Stimulated activated CD4-positive, alpha-beta T cell treated with anti-CD3 and anti-CD28 coated beads, TNF-alpha, amount 100 ng/mL, for 48 hours (primary cell): ENCODE measurements around the gene MAGEA8.
"Not testable (repeated sequence)": the region's sequence is repeated elsewhere in the genome, so short reads cannot be mapped to it uniquely, and the experiment has no call there.

Experiments
- DNase-seq, 3 donors: peaks; one replicate each; pipeline ENCODE4 v3.0.0-alpha.2; 2020; ENCODE audit warnings: low read depth in 3 of 3

Gene MAGEA8

DNA sequence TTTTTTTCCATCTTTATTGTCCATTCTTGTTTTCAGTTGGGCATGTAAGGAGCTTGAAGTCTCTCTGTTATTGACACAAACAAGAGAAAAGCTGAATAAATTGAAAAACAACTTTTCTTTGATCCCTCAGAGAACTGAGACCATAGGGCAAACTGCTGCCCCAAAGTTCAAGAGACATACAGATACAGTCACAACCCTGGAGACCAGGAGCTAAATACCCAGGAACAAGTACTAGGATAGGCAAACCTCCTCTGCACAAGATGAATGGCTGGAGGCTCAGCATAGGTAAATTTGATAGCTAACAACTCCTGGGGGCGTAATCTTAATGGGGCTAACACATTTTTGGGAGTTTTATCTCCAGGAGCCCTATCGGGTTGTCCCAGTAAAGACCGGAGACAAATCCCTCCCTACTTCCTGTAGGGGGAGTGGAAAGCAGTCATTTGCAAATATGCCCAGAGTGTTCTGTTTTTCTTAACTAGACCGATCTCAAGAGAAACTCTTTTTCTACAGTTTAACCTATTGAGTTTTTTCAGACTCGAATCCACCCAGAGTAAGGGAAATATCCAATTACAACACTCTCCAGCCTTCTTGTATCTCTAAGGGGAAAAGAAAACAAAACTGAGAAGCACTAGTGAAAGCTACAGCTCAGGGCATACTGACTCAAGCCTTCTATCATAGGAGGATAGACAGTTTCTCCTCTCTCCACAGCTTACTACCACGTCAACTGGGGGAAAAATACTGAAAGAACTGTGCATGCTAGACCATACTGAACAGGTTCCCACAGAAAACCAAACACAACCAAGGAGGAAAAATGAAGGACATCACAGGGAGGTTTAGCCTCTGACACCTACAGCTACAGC lies 23.1 kb downstream of the MAGEA8 start:
- no peak for DNase-seq

DNA sequence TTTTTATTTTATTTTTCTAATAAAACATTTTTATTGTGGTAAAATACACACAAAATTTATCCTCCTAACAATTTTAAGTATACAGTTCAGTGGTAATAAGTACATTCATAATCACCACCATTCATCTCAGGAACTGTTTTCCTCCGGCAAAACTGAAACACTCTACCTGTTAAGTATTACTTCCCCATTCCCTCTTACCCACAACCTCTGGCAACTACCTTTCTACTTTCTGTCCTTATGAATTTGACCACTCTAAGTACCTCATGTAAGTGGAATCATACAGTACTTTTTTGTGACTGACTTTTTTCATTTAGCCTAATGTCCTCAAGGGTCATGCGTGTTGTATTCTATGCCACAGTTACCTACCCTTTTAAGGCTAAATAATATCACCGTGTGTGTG lies 27.3 kb downstream of the MAGEA8 start:
- no peak for DNase-seq

DNA sequence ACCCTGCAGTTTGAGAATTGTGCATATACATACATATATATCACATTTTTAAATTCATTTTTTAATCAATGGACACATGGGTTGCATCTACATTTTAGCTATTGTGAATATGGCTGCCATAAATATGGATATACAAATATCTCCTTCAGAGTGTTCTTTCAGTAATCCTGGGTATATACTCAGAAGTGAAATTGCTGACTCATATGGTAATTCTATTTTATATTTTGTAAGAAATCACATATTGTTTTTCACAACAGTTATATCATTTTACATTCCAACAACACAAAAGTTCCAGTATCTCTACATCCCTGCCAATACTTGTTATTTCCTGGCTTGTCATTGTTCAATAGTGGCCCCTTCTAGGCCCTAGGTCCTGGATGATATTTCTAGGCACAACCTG lies 27.7 kb downstream of the MAGEA8 start:
- no peak for DNase-seq

DNA sequence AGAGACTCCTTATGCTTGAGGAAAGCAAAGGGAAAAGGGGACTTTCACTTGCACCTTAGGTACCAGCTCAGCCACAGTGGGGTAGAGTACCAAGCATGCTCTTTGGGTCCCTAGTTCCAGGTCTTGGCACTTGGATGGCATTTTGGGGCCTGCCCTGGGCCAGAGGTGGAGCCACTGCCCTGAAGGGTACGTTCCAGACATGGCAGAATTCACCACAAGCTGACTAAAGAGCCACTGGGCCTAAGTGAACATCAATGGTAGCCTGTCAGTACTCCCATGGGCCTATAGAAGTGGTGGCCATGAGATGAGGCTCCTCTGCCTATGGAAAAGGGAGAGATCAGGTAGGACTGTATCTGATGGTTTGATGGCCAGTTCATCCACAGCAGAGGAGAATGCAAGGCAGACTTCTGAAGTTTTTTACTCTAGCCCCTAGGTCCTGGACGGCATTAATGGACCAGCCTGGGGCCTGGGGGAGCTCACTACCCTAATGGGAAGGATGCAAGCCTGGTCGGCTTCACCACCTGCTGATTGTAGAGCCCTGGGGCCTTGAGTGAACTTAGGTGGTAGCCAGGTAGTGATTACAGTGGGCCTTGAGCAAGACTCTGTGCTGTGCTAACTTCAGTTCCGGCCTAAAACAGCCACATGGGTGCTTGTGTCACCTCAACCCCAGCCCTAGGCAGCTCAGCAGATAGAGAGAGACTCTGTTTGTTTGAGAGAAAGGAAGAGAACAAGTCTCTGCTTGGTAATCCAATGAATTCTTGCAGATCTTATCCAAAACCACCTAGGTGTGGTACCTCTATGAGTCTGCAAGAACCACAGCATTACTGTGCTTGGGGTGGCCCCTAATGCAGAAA lies 28.6 kb downstream of the MAGEA8 start:
- DNase-seq = no peak

DNA sequence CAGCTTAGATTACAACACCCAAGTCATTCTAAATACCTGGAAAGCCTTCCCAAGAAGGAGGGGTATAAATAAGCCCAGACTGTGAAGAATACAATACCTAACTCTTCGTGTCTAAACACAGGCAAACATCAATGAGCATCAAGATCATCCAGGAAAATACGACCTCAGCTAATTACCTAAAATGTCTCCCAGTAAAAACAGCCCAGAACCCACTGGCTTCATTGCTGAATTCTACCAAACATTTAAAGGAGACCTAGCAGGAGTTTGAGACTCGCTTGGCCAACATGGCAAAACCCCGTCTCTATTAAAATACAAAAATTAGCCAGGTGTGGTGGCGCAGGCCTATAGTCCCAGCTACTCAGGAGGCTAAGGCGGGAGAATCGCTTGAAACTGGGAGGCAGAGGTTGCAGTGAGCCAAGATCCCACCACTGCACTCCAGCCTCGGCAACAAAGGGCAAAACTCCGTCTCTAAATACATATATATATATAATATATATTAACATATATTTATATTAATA lies 29.3 kb downstream of the MAGEA8 start:
- DNase-seq = no peak

DNA sequence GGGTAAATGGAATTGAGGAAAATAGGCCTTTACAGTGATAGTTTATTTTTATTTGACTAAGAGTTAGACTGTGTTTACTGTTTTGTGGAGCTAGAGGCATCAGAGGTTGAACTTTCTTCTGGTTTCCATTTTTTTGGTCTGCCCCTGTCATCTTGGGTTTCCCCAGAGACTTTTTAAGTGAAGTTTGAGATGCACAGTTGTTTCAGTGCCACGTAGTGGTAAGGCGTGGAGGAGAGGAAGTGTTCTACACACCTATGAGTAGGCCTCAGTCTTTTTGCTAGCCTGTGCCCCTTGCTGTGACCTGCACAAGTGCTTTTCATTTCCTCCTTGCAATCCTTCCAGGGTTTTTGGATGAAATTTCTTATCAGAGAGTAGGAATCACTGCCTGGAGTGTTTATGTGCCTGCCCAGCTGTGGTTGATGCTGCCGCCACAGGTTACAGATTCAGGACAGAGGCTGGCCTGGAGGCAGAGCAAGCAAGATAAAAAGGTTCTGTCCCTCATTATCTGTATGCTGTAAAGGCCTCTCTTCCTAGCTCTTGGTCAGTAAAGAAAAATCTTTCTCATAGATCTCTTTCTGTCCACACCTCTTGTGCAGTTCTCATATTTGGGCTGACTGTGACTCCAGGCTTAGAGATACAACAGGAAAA lies 35.9 kb downstream of the MAGEA8 start:
- DNase-seq = no peak

DNA sequence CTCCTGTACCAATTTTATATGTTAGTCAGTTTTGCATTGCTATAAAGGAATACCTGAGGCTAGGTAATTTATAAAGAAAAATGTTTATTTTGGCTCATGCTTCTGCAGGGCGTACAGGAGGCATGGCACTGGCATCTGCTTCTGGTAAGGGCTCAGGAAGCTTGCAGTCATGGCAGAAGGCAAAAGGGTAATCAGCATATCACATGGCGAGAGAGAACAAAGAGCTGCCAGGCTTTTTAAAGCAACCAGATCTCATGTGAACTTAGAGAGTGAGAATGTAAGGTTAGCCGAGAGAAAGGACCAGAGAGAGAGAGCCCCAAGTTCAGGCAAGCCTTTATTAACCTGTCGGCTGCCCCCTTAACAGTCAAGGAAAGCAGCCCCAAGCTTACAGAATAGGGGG lies 42.9 kb downstream of the MAGEA8 start:
- DNase-seq = not testable (repeated sequence)

DNA sequence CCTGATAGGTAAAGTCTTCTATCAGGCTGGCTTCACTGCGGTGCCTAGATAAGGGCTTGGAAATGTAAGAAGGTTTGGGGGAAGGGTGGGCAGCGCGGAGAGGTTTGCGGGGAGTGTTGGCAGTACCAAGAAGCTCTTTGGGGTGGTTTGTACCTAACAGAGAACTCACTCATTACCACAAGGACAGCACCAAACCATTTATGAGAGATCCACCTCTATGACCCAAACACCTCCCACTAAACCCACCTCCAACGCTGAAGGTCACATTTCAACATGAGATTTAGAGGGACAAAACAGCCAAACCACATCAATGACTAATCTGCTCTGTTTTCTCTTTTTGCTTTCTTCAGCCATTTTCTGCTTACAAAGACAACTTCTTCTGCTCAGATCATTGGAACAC lies 43.5 kb downstream of the MAGEA8 start:
- not testable (repeated sequence) for DNase-seq

DNA sequence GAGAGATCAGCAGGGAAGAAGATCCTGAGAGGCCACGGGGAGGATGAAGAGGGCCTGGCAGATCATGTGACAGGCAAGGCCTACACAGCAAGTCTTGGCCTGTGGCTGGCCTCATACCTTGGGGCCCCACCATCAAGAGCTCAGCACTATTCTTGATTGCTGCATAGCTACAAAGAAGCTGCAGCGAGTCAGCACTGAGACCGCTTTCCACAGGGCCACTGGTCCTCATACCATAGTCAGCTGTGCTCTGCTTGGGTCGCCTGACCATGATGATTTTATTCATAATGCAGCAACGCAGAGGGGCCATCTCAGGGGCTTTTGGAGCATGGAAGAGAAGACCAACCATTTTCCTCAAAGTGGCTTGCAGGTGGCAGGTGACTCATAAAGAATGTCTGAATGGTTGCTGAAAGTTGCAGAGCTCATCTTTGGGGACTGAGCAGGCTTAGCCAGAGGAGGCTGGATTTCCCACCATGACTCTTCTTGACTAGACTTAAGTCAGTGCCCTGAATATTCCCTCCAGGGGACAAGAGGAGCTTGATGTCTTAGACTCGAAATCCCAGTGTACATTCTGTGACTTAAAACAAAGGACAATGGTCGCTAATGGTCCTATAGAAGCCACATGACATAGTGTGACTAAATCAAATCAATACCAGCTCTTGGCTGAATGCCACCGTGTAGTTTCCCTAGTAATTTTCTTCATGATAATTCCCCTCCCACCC lies 46.4 kb downstream of the MAGEA8 start:
- DNase-seq = not testable (repeated sequence)

DNA sequence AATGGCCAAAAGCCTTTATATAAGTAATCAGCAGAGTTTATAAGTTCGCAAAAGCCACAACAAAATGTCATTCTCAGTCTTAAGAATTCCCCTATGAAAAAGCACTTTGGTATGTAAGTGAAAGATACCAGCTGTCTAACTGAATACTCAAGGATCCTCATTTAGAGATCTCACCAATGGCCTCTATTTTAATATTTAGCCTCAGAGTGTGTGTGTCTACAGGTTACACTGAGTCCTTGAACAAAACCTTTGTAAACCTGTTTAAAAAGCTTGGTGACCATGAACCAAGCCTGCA lies 46.9 kb downstream of the MAGEA8 start:
- DNase-seq = not testable (repeated sequence)

DNA sequence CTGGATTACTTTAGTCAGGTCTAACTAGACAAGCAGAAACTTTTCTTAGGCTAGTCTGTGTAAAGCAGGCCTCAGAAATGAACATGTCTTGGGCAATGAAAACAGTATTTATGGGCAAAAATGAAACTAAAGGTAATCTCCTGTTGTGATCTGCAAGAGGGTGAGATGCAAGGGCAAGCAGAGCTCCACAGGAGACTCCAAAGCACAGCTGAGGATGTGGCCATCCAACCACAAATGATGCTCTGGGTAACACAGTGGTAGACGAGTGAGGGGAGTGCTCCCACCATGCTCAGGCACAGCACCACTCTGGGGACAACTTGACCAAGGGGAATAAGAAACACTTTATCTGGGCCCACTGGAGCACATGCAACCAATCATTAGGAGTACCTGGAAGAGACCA lies 47.7 kb downstream of the MAGEA8 start:
- not testable (repeated sequence) for DNase-seq

DNA sequence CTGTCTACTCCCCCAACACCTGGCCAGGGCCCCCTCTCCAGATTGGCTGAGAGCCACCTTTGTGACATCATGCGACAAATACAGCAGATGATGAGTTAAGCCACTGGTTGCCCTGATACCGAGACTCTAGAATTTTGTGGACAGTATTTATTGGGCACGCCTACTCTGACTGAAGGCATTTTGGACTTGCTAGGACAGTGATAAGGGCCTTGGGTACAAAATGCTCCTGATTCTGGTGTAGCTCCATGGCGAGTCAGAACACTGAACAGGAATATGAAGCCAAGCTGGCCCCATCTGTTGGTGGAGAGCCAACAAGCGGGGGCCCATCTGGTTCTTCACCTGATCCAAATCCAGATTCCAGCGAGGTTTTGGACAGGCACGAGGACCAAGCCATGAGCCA lies 48.4 kb downstream of the MAGEA8 start, which contains the start of gene HSFX4:
Gene HSFX4 (plus strand): TSS at position 174 of the 400 bp plus-strand sequence. CDS start 72 bp downstream, at position 246.
- DNase-seq = not testable (repeated sequence)

DNA sequence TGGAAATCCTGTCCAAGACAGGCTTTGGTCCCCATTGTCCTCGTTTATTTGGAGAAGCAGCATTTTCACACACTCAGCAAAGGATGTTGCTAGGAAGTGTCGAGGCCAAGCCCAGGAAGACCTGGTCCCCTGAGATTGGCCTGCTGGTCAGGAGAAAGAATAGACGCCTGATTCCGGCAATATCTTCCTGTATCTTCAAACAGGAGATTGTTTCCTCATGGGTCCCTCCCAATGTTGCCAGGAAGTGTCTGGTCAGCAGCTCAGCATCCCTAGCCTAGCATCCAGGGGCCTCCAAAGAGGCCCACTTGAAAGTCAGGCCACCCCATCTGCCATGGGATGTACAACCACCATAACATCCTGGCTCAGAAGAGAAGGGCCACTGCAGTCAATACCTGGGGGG lies 50.4 kb downstream of the MAGEA8 start:
- not testable (repeated sequence) for DNase-seq

DNA sequence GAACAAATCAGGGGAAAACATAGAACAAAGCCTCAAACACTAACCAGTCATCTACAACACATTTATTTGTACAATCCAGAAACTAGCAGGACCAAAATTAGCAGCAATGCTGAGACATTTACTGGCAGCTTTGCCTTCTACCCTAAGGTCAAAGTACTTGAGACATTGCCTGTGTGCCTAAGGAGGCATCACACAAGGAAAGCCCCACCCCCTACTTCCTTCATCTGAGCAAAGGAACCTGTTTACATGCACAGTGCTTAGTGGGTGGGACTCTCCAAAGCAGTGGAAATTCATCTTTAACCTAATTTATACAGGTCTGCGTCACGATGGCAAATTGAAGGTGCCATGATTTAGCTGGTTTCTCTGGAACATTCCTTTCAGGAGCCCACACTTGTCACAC lies 51.2 kb downstream of the MAGEA8 start:
- not testable (repeated sequence) for DNase-seq

DNA sequence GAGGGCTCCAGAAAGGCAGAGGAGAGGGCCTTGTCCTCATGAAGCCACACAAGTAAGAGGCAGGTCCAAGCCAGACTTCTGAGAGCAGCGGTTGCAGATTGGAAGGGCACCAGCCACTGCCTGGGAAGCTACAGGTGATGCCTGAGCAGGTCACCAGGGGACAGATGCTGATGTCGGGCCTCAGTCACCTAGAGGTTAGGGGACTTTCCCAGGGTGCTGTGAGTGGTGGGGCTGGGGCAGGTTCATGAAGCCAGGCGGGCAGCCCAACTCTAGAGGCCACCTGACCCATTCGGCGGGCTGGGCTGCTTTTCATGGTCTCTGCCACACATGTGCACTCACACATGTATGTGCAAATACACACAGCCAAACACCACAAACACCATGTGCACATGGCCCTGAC lies 52.0 kb downstream of the MAGEA8 start:
- not testable (repeated sequence) for DNase-seq

DNA sequence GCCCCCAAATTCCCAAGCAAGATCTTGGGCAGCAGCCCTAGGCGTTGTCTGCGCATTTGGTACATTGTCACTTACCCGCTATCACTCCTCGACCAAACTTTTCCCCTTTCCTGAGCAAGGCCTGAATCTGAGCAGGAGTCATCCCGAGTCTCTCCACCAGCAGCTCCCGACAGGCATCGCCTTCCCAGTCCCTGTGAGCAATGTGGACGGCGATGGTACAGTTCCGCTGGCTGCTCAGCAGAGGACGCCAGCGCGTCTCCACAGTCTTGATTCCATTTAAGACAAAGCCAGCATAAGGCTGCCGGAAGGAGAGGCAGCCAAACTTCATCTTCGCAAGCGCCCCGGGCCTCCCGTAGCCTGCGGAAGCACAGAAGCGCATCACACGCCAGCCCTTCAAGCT lies 52.6 kb downstream of the MAGEA8 start:
- not testable (repeated sequence) for DNase-seq
